ENCODE data around the gene RAB8A.
"Not testable (repeated sequence)": the region's sequence is repeated elsewhere in the genome, so short reads cannot be mapped to it uniquely, and the experiment has no call there.

Gene RAB8A

DNA sequence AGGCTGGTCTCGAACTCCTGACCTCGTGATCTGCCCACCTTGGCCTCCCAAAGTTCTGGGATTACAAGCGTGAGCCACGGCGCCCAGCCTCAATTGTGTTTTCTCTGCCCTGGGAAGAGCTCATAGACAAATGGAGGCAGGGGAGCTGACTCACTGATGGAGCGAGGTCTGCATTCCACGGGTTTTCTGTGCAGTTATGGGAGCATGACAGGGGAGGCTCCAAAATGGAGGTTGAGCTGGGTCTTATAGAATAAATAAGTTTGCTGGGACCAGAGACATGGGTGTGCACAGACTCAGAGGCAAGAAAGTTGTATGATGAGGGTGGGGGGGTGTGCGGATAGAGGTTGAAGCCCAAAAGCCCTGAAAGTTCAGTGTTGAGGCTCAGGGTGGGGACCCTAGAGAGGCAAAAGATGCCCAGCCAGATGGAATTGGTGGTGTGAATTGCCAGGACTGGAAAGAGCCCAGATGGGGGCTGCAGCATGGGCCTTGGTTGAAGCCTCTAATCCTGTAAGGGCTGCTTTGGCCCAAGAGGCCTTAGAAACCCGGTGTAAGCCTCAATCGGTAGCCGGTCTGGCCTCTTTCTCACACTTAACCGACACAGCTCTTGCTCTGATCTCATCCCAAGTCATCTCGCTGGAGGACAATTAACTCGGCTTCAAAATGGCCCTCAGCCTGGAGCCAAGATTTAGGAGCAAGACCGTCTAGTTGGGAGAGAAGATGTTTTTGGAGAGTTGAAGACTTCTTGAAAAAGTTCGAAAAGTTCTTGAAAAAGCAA lies 33.5 kb upstream of the RAB8A start:
- DNase-seq (ENCODE audit: extremely low read depth in 1 of 2, low read depth in 1 of 2), result no peak

DNA sequence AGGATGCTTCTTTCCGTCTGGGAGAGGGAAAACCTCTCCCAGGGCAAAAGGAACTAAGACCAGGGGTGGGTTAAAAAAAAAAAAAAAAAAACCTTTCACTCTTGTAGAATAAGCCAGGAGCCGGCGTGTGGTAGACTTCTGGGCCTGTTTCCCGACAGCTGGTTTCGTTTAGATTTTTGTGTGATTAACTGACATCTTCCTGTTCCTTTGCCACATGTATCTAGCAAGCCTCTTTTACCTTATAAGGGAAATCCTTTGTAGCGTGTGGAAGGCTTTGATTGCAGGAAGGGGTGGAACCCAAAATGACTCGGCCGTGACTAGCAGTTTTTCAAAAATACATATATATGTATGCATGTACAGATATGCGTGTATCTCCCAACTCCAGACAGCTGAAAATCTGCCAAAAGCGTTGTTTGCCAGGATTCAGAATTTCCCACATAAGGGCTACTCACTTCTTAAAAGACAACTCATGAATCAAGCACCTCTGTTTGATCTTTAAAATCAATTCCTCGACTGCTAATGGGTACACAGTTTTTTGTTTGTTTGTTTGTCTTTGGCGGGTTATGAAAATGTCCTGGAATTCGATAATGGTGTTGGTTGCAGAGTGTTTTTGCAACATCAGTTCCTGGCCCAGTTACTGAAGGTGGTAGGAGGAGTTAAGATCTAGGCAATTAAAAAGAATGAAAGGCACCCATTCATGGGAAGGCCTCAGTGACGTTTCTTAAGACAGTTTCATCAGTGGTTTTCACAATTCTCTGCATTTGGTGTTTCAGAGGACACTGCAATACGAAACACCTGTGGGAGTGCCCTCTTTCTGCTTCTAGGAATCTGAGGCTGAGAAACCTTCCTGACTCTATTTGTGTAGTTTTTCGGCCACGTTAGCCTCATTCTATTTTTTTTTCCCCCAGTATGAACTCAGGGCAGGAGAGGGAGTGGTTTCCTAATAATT lies 32.7 kb upstream of the RAB8A start:
- DNase-seq (ENCODE audit: extremely low read depth in 1 of 2, low read depth in 1 of 2), result peak in 1 of 2 donors; percentile 57

GRCh38 chr19:16084067-16084685 lies 27.5 kb upstream of the RAB8A start:
- DNase-seq (ENCODE audit: extremely low read depth in 1 of 2, low read depth in 1 of 2), result no peak

GRCh38 chr19:16085115-16085514 lies 26.6 kb upstream of the RAB8A start:
- no peak for DNase-seq (ENCODE audit: extremely low read depth in 1 of 2, low read depth in 1 of 2)

- DNase-seq (ENCODE audit: extremely low read depth in 1 of 2, low read depth in 1 of 2), result not testable (repeated sequence)
Measured at GRCh38 chr19:16087404-16087803, 24.3 kb upstream of the RAB8A start.

DNA sequence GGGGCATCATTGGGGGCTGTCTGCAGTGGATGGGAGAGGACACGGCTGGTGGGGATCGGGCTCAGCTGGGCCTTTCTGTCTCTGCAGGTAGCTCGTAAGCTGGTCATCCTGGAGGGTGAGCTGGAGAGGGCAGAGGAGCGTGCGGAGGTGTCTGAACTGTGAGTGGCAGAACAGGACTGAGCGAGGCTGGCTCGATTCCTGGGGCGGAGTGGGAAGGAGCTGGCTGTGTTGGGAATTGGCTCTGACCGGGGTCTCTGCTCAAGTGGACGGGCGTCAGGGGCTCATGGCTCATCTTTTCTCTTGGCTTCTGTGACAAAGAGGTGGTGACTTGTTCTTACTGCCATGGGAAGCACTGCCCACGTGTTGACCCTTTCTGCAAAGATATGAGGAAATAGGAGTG lies 23.7 kb upstream of the RAB8A start:
- DNase-seq (ENCODE audit: extremely low read depth in 1 of 2, low read depth in 1 of 2), result no peak

GRCh38 chr19:16088351-16089009 lies 23.2 kb upstream of the RAB8A start:
- no peak for DNase-seq (ENCODE audit: extremely low read depth in 1 of 2, low read depth in 1 of 2)

DNA sequence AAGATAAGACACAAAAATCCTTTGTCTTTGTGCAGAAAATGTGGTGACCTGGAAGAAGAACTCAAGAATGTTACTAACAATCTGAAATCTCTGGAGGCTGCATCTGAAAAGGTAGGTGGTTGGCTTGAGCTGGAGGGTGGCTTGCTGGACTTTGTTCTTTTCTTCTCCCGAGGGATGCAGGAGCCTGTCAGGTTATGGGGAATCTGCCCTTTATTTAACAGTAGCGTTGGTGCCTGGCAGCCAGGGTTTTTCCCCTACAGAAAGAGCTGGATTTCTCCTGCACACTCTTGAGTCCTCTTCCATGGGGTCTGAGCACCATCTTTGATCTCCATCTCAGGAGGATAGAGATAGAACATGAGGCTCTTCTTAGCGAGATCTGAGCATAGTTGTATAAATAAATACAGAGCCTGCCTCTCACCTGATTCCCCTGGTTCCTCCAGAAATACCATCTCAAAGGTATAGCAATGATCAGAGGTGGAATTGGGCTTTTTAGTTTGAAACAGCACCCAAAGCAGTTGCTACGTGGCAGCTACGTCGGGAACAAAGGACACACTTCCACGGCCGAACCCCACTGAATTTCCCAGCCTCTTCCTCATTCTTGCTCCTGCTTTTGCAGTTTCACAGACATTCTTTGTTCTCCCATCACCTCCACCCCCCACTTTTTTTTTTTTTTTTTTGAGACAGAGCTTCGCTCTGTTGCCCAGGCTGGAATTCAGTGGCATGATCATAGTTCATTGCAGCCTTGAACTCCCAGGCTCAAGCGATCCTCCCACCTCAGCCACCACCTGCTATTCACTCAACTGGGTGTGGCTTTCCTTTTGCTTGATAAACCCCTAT lies 22.5 kb upstream of the RAB8A start:
- DNase-seq (ENCODE audit: extremely low read depth in 1 of 2, low read depth in 1 of 2), result no peak

DNA sequence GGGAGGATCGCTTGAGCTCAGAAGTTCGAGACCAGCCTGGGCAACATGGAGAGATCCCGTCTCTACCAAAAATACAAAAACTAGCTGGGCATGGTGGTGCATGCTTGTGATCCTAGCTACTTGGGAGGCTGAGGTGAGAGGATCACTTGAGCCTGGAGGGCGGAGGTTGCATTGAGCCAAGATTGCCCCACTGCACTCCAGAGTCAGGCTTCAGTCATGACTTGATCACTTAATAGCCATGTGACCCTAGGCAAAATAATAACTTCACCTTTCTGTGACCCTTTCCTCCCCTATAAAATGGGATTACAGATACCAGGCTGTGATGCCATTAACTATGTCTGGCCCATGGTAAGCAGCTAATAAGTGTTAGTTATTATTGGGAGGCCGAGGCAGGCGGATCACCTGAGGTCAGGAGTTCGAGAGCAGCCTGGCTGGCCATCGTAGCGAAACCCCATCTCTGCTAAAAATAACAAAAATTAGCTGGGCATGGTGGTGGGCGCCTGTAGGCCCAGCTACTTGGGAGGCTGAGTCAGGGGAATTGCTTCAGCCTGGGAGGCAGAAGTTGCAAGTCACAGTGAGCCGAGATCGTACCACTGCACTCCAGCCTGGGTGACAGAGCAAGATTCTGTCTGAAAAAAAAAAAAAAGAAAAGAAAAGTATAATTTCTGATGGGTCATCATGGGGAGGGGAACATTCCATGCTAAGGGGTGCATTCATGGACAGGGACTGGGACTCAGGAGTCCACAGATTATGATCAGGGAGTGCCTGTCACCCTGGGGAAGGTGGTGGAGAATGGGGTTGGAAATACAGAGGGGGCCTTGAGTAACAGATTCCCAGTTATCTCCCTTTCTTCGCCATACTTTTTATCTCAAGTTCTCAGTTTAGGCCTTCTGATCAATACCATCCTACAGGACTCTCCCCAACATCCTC lies 19.9 kb upstream of the RAB8A start:
- no peak for DNase-seq (ENCODE audit: extremely low read depth in 1 of 2, low read depth in 1 of 2)

- no peak for DNase-seq (ENCODE audit: extremely low read depth in 1 of 2, low read depth in 1 of 2)
Measured at GRCh38 chr19:16094360-16095070, 17.2 kb upstream of the RAB8A start.

- peak; percentile 31 to 69 for DNase-seq (ENCODE audit: extremely low read depth in 1 of 2, low read depth in 1 of 2)
Measured at GRCh38 chr19:16095071-16095571, 16.6 kb upstream of the RAB8A start.

GRCh38 chr19:16096280-16096855 lies 15.3 kb upstream of the RAB8A start:
- no peak for DNase-seq (ENCODE audit: extremely low read depth in 1 of 2, low read depth in 1 of 2)

- DNase-seq (ENCODE audit: extremely low read depth in 1 of 2, low read depth in 1 of 2), result no peak
Measured at GRCh38 chr19:16098416-16098768, 13.3 kb upstream of the RAB8A start.

GRCh38 chr19:16098821-16099220 lies 12.9 kb upstream of the RAB8A start:
- no peak for DNase-seq (ENCODE audit: extremely low read depth in 1 of 2, low read depth in 1 of 2)

GRCh38 chr19:16099314-16099965 lies 12.2 kb upstream of the RAB8A start:
- not testable (repeated sequence) for DNase-seq (ENCODE audit: extremely low read depth in 1 of 2, low read depth in 1 of 2)

DNA sequence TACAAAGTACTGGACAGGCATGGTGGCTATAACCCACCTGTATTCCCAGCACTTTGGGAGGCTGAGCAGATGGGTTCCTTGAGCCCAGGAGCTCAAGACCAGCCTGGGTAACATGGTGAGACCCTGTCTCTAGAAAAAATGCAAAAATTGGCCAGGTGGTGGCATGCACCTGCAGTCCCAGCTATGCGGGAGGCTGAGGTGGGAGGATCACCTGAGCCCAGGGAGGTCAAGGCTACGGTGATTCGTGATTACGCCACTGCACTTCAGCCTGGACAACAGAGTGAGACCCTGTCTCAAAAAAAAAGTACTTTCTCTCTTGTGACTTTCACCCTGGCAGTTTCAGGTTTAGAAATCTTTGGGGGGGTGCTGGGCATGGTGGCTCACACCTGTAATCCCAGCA lies 11.2 kb upstream of the RAB8A start:
- no peak for DNase-seq (ENCODE audit: extremely low read depth in 1 of 2, low read depth in 1 of 2)

DNA sequence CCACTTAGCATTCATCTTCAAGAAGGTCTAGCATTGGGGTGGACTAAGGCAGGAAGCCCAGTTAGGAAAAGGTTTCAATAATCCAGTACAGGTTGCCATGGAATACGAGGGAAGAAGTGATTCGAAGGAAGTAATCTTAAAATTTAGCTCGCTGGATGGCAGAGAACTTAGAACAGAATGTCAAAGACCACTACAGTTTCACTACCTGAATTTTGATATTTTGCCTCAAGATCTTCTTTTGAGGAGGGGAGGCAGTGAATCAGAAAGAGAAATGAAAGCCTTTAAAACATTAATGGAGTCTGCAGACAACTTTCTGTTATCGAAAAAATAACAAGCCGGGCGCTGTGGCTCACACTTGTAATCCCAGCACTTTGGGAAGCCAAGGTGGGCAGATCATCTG lies 7.0 kb upstream of the RAB8A start:
- DNase-seq (ENCODE audit: extremely low read depth in 1 of 2, low read depth in 1 of 2), result no peak

Measured in stimulated activated CD8-positive, alpha-beta memory T cell treated with anti-CD3 and anti-CD28 coated beads, Interleukin-7, amount 100 ng/mL, for 48 hours (primary cell).